ENCODE results near the gene OR9I1. TPM values are rescaled to one million over a fixed set of nuclear protein-coding genes. Genes with fewer than 3 reads are reported as not detected.

Gene OR9I1
- polyA plus RNA-seq, 1 of the 3 experiments (the other 2 are of a cell fraction): not detected

DNA sequence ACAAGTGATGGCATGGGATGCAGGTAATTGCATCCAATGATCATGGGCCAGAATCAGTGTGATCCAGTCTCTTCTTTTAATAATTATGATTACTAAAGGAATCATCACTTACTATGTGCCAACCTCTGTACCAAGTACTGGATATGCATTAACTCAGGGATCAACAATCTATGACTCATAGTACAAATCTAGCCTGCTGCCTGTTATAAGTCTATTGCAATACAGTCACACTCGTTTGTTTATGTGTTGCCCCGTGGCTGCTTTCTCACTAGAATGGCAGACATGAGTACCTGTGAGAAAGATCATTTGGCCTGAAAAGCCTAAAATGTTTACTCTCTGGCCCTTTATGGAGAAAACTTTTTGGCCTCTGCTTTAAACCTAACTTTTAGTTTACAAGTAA lies 49.5 kb downstream of the OR9I1 start:
- no peak for TF ChIP-seq MXI1 (IDR thresholded peaks at IDR 0.05; ENCODE audit: low read depth, low read length)
- TF ChIP-seq, protein P1, sequence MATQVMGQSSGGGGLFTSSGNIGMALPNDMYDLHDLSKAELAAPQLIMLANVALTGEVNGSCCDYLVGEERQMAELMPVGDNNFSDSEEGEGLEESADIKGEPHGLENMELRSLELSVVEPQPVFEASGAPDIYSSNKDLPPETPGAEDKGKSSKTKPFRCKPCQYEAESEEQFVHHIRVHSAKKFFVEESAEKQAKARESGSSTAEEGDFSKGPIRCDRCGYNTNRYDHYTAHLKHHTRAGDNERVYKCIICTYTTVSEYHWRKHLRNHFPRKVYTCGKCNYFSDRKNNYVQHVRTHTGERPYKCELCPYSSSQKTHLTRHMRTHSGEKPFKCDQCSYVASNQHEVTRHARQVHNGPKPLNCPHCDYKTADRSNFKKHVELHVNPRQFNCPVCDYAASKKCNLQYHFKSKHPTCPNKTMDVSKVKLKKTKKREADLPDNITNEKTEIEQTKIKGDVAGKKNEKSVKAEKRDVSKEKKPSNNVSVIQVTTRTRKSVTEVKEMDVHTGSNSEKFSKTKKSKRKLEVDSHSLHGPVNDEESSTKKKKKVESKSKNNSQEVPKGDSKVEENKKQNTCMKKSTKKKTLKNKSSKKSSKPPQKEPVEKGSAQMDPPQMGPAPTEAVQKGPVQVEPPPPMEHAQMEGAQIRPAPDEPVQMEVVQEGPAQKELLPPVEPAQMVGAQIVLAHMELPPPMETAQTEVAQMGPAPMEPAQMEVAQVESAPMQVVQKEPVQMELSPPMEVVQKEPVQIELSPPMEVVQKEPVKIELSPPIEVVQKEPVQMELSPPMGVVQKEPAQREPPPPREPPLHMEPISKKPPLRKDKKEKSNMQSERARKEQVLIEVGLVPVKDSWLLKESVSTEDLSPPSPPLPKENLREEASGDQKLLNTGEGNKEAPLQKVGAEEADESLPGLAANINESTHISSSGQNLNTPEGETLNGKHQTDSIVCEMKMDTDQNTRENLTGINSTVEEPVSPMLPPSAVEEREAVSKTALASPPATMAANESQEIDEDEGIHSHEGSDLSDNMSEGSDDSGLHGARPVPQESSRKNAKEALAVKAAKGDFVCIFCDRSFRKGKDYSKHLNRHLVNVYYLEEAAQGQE (IDR thresholded peaks at IDR 0.05; ENCODE audit: low read depth, low read length): no peak
- no peak for TF ChIP-seq CHD2 (IDR thresholded peaks at IDR 0.05; ENCODE audit: low read length, partially characterized antibody)
- no peak for TF ChIP-seq POLR2AphosphoS5 (IDR thresholded peaks at IDR 0.05; ENCODE audit: low read depth, low read length)
- no peak for TF ChIP-seq SIN3A (IDR thresholded peaks at IDR 0.05; ENCODE audit: borderline replicate concordance, low read depth, low read length)
- TF ChIP-seq FOSL2 (IDR thresholded peaks at IDR 0.05; ENCODE audit: borderline replicate concordance, low read depth): no peak
- TF ChIP-seq, protein P2, sequence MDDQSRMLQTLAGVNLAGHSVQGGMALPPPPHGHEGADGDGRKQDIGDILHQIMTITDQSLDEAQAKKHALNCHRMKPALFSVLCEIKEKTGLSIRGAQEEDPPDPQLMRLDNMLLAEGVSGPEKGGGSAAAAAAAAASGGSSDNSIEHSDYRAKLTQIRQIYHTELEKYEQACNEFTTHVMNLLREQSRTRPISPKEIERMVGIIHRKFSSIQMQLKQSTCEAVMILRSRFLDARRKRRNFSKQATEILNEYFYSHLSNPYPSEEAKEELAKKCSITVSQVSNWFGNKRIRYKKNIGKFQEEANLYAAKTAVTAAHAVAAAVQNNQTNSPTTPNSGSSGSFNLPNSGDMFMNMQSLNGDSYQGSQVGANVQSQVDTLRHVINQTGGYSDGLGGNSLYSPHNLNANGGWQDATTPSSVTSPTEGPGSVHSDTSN (IDR thresholded peaks at IDR 0.05): no peak
- TF ChIP-seq FOXM1 (IDR thresholded peaks at IDR 0.05; ENCODE audit: low read depth): no peak
- TF ChIP-seq JUND (IDR thresholded peaks at IDR 0.05): no peak
- no peak for TF ChIP-seq RXRA (IDR thresholded peaks at IDR 0.05; ENCODE audit: borderline replicate concordance, low read depth)
- TF ChIP-seq RFX5 (IDR thresholded peaks at IDR 0.05; ENCODE audit: low read length): no peak
- TF ChIP-seq, protein P3, sequence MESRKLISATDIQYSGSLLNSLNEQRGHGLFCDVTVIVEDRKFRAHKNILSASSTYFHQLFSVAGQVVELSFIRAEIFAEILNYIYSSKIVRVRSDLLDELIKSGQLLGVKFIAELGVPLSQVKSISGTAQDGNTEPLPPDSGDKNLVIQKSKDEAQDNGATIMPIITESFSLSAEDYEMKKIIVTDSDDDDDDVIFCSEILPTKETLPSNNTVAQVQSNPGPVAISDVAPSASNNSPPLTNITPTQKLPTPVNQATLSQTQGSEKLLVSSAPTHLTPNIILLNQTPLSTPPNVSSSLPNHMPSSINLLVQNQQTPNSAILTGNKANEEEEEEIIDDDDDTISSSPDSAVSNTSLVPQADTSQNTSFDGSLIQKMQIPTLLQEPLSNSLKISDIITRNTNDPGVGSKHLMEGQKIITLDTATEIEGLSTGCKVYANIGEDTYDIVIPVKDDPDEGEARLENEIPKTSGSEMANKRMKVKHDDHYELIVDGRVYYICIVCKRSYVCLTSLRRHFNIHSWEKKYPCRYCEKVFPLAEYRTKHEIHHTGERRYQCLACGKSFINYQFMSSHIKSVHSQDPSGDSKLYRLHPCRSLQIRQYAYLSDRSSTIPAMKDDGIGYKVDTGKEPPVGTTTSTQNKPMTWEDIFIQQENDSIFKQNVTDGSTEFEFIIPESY (IDR thresholded peaks at IDR 0.05; ENCODE audit: borderline replicate concordance, low read depth): no peak
- ChIA-PET CTCF (no interaction called here), POLR2A (no interaction called here)
- Histone ChIP-seq H4K20me1 (ENCODE audit: insufficient read depth) (no peaks in the 10 kb centered on the region), H3K27me3 (ENCODE audit: insufficient read depth) (no peaks in the 10 kb centered on the region; the same call in 1 of the 2 replicates), H3F3A (replicated peaks; ENCODE audit: insufficient read depth) (no peaks in the 10 kb centered on the region), H3K9me2 (no peaks in the 10 kb centered on the region), H3K79me2 (ENCODE audit: insufficient read depth) (no peaks in the 10 kb centered on the region), H3K9me3 (no peaks in the 10 kb centered on the region), H3K4me2 (no peak overlapping the region), H3K36me3 (replicated peaks in 1 of 2; ENCODE audit: control insufficient read depth in 1 of 2, insufficient read depth in 2 of 2, low read length in 1 of 2) (no peaks in the 10 kb centered on the region), H3K4me3 (ENCODE audit: low read depth in 2 of 2, low read length in 1 of 2) (no peak overlapping the region), H3K27ac (ENCODE audit: low read depth in 2 of 2, low read length in 1 of 2) (no peak overlapping the region), H2AFZ (ENCODE audit: low read depth) (no peak overlapping the region), H3K4me1 (ENCODE audit: control insufficient read depth in 1 of 2, insufficient read depth in 2 of 2, low read depth in 1 of 2, low read length in 1 of 2) (no peaks in the 10 kb centered on the region), H3K9ac (no peak overlapping the region)
- WGBS (ENCODE audit: low lambda C conversion rate): 3% methylated on average over 2 of the region's 2 CpGs
- DNase-seq: no peak
